ENCODE results near the gene ATP8A2. TPM values are rescaled to one million over a fixed set of nuclear protein-coding genes. Genes with fewer than 3 reads are reported as not detected.
"Not testable (repeated sequence)": the region's sequence is repeated elsewhere in the genome, so short reads cannot be mapped to it uniquely, and the experiment has no call there.

The ATP8A2 gene
- total RNA-seq, 1 experiment from 2014 or later = 0.34 TPM

- H3K27ac ChIP-seq; DNase-seq; H3K36me3 ChIP-seq; H3K27me3 ChIP-seq; H3K9me3 ChIP-seq (replicated peaks); H3K4me1 ChIP-seq; H3K4me3 ChIP-seq: not testable (repeated sequence)
Measured at GRCh38 chr13:25774056-25774455, 402.3 kb downstream of the ATP8A2 start.

- H3K9me3 ChIP-seq (replicated peaks) = no peaks in the 10 kb centered on the region
- peaks cover 8% of the 10 kb centered on the region for H3K4me1 ChIP-seq
- no peak overlapping the region for H3K27ac ChIP-seq
- H3K4me3 ChIP-seq = no peak overlapping the region
- H3K27me3 ChIP-seq = no peaks in the 10 kb centered on the region
- DNase-seq = no peak
- H3K36me3 ChIP-seq = no peaks in the 10 kb centered on the region
Measured at GRCh38 chr13:25775275-25775674, 403.5 kb downstream of the ATP8A2 start.

- Histone ChIP-seq H3K27me3 (no peaks in the 10 kb centered on the region), H3K4me3 (no peak overlapping the region), H3K4me1 (peaks cover 16% of the 10 kb centered on the region), H3K36me3 (no peaks in the 10 kb centered on the region), H3K9me3 (replicated peaks) (no peaks in the 10 kb centered on the region), H3K27ac (no peak overlapping the region)
- DNase-seq = no peak
Measured at GRCh38 chr13:25775986-25776385, 404.2 kb downstream of the ATP8A2 start.

GRCh38 chr13:25776722-25777121 lies 404.9 kb downstream of the ATP8A2 start:
- Histone ChIP-seq H3K4me3 (no peak overlapping the region), H3K27ac (no peak overlapping the region)

GRCh38 chr13:25777509-25777908 lies 405.7 kb downstream of the ATP8A2 start:
- DNase-seq = no peak
- H3K4me1 ChIP-seq = peaks cover 18% of the 10 kb centered on the region
- H3K9me3 ChIP-seq (replicated peaks) = no peaks in the 10 kb centered on the region

More at GRCh38 chr13:25776722-25777121, 404.9 kb downstream of the ATP8A2 start:
- DNase-seq = no peak
- peaks cover 18% of the 10 kb centered on the region for H3K4me1 ChIP-seq
- H3K9me3 ChIP-seq (replicated peaks) = no peaks in the 10 kb centered on the region
- H3K27me3 ChIP-seq = no peaks in the 10 kb centered on the region
- no peaks in the 10 kb centered on the region for H3K36me3 ChIP-seq

GRCh38 chr13:25778365-25778764 lies 406.6 kb downstream of the ATP8A2 start:
- Histone ChIP-seq H3K27me3 (no peaks in the 10 kb centered on the region), H3K4me3 (no peak overlapping the region), H3K36me3 (no peaks in the 10 kb centered on the region), H3K4me1 (peaks cover 22% of the 10 kb centered on the region), H3K27ac (no peak overlapping the region), H3K9me3 (replicated peaks) (no peaks in the 10 kb centered on the region)
- DNase-seq = no peak

More at GRCh38 chr13:25777509-25777908, 405.7 kb downstream of the ATP8A2 start:
- Histone ChIP-seq H3K27ac (no peak overlapping the region), H3K4me3 (no peak overlapping the region), H3K36me3 (no peaks in the 10 kb centered on the region), H3K27me3 (no peaks in the 10 kb centered on the region)

GRCh38 chr13:25778808-25779305 lies 407.1 kb downstream of the ATP8A2 start:
- Histone ChIP-seq H3K9me3 (replicated peaks) (no peaks in the 10 kb centered on the region), H3K27me3 (no peaks in the 10 kb centered on the region), H3K27ac (no peak overlapping the region), H3K36me3 (no peaks in the 10 kb centered on the region), H3K4me3 (no peak overlapping the region), H3K4me1 (peaks cover 27% of the 10 kb centered on the region)
- no peak for DNase-seq

GRCh38 chr13:25783076-25783475 lies 411.3 kb downstream of the ATP8A2 start:
- Histone ChIP-seq H3K27ac (no peak overlapping the region; the same call in 1 of the 2 replicates), H3K27me3 (no peaks in the 10 kb centered on the region), H3K9me3 (replicated peaks) (no peaks in the 10 kb centered on the region), H3K4me3 (no peak overlapping the region), H3K36me3 (no peaks in the 10 kb centered on the region), H3K4me1 (peaks cover 40% of the 10 kb centered on the region)
- peak; percentile 51 to 62 for DNase-seq

- Histone ChIP-seq H3K36me3 (no peaks in the 10 kb centered on the region), H3K4me1 (peaks cover 40% of the 10 kb centered on the region), H3K27me3 (no peaks in the 10 kb centered on the region), H3K4me3 (no peak overlapping the region), H3K9me3 (replicated peaks) (no peaks in the 10 kb centered on the region), H3K27ac (no peak overlapping the region; the same call in 1 of the 2 replicates)
- DNase-seq = peak in 1 of 2 experiments; percentile 53
Measured at GRCh38 chr13:25783601-25784024, 411.8 kb downstream of the ATP8A2 start.

- Histone ChIP-seq H3K27ac (no peak overlapping the region), H3K4me3 (no peak overlapping the region), H3K36me3 (no peaks in the 10 kb centered on the region), H3K4me1 (peaks cover 40% of the 10 kb centered on the region), H3K9me3 (replicated peaks) (no peaks in the 10 kb centered on the region), H3K27me3 (no peaks in the 10 kb centered on the region)
- no peak for DNase-seq
Measured at GRCh38 chr13:25784119-25784518, 412.3 kb downstream of the ATP8A2 start.

GRCh38 chr13:25790137-25790536 lies 418.4 kb downstream of the ATP8A2 start:
- H3K4me1 ChIP-seq; DNase-seq; H3K4me3 ChIP-seq; H3K27me3 ChIP-seq; H3K36me3 ChIP-seq; H3K27ac ChIP-seq; H3K9me3 ChIP-seq (replicated peaks): not testable (repeated sequence)

- no peaks in the 10 kb centered on the region for H3K36me3 ChIP-seq
- DNase-seq = no peak
- H3K4me3 ChIP-seq = no peak overlapping the region
- no peak overlapping the region for H3K27ac ChIP-seq
- no peaks in the 10 kb centered on the region for H3K27me3 ChIP-seq
- no peaks in the 10 kb centered on the region for H3K4me1 ChIP-seq
- H3K9me3 ChIP-seq (replicated peaks) = no peaks in the 10 kb centered on the region
Measured at GRCh38 chr13:25795277-25795676, 423.5 kb downstream of the ATP8A2 start.

GRCh38 chr13:25796474-25796873 lies 424.7 kb downstream of the ATP8A2 start:
- DNase-seq = no peak
- Histone ChIP-seq H3K4me3 (no peak overlapping the region), H3K4me1 (no peaks in the 10 kb centered on the region), H3K27ac (no peak overlapping the region), H3K36me3 (no peaks in the 10 kb centered on the region), H3K27me3 (no peaks in the 10 kb centered on the region), H3K9me3 (replicated peaks) (no peaks in the 10 kb centered on the region)

- Histone ChIP-seq H3K27ac (no peak overlapping the region), H3K27me3 (no peaks in the 10 kb centered on the region), H3K36me3 (no peaks in the 10 kb centered on the region), H3K4me1 (no peaks in the 10 kb centered on the region), H3K9me3 (replicated peaks) (no peaks in the 10 kb centered on the region), H3K4me3 (no peak overlapping the region)
- DNase-seq = no peak
Measured at GRCh38 chr13:25798998-25799397, 427.2 kb downstream of the ATP8A2 start.

- Histone ChIP-seq H3K27me3 (no peaks in the 10 kb centered on the region), H3K27ac (no peak overlapping the region), H3K36me3 (no peaks in the 10 kb centered on the region), H3K4me3 (no peak overlapping the region), H3K4me1 (no peaks in the 10 kb centered on the region), H3K9me3 (replicated peaks) (no peaks in the 10 kb centered on the region)
- no peak for DNase-seq
Measured at GRCh38 chr13:25800523-25800922, 428.7 kb downstream of the ATP8A2 start.

- no peaks in the 10 kb centered on the region for H3K27me3 ChIP-seq
- no peak for DNase-seq
- no peak overlapping the region for H3K27ac ChIP-seq
- no peaks in the 10 kb centered on the region for H3K36me3 ChIP-seq
- H3K9me3 ChIP-seq (replicated peaks) = peaks cover 3% of the 10 kb centered on the region; the same call in 1 of the 2 replicates
- no peaks in the 10 kb centered on the region for H3K4me1 ChIP-seq
- no peak overlapping the region for H3K4me3 ChIP-seq
Measured at GRCh38 chr13:25802579-25802978, 430.8 kb downstream of the ATP8A2 start.

Data from SJCRH30 (cell line).